ENCODE measurements around the gene SRPX.

The SRPX gene

GRCh38 chrX:38099688-38100087 is 121.0 kb downstream of the SRPX start:
- Histone ChIP-seq H3K4me1 (ENCODE audit: control insufficient read depth in 1 of 2, insufficient read depth in 2 of 2, low read length in 2 of 2) (no peaks in the 10 kb centered on the region), H3K4me3 (ENCODE audit: low read depth in 1 of 2, low read length in 2 of 2) (no peak overlapping the region), H3K9ac (ENCODE audit: low read depth in 1 of 2, low read length in 2 of 2) (no peak overlapping the region), H3K9me3 (ENCODE audit: control insufficient read depth in 1 of 2, low read length in 2 of 2) (peaks cover 0 to 2% of the 10 kb centered on the region in 2 donors), H3K27me3 (ENCODE audit: control insufficient read depth in 1 of 2, insufficient read depth in 2 of 2, low read length in 2 of 2) (no peaks in the 10 kb centered on the region), H3K27ac (ENCODE audit: low read depth, low read length) (no peak overlapping the region), H3K36me3 (ENCODE audit: control insufficient read depth in 1 of 2, insufficient read depth in 2 of 2, low read length in 2 of 2) (no peaks in the 10 kb centered on the region)

Measured in duodenal mucosa (tissue), 2 donors.